Spleen (tissue), 11 donors: Measurements from ENCODE around the gene PTPRN2. TPM values are rescaled to one million over a fixed set of nuclear protein-coding genes. Genes with fewer than 3 reads are reported as not detected.

ENCODE experiments used
- DNase-seq: peaks from one replicate; pipeline ENCODE4 v3.0.0-alpha.2; 2020
- H3K27ac ChIP-seq, 8 donors: fragments of 200-600 bp; sonication (generic) in 7 of 8; 1 replicate in 4 of 8; 2 replicates in 4 of 8; pipeline versions ENCODE4 v1.5.0 to v1.8.0; 2016 to 2021; ENCODE audit warnings: inconsistent platforms in 4 of 8, mild to moderate bottlenecking in 4 of 8, moderate library complexity in 1 of 8
- H3K27me3 ChIP-seq, 7 donors: fragments of 200-600 bp; sonication (generic) in 6 of 7; replicated peaks in 1 of 7; 1 replicate in 4 of 7; 2 replicates in 3 of 7; pipeline versions ENCODE4 v1.5.0 to v1.8.0; 2016 to 2021; ENCODE audit warnings: inconsistent platforms in 3 of 7, mild to moderate bottlenecking in 1 of 7
- H3K36me3 ChIP-seq, 6 donors: fragments of 200-600 bp; sonication (generic) in 5 of 6; 1 replicate in 4 of 6; 2 replicates in 2 of 6; pipeline versions ENCODE4 v1.5.0 to v1.8.0; 2016 to 2021; ENCODE audit warnings: inconsistent platforms in 2 of 6
- H3K4me1 ChIP-seq, 6 donors: fragments of 200-600 bp; sonication (generic) in 5 of 6; 1 replicate in 3 of 6; 2 replicates in 3 of 6; pipeline versions ENCODE4 v1.5.0 to v1.8.0; 2016 to 2021; ENCODE audit warnings: inconsistent platforms in 3 of 6
- H3K4me3 ChIP-seq, 8 donors: fragments of 200-600 bp; sonication (generic) in 7 of 8; 1 replicate in 4 of 8; 2 replicates in 4 of 8; pipeline versions ENCODE4 v1.5.0 to v1.8.0; 2016 to 2021; ENCODE audit warnings: inconsistent platforms in 4 of 8, mild to moderate bottlenecking in 4 of 8, moderate library complexity in 2 of 8
- H3K9me3 ChIP-seq, 8 donors: fragments of 200-600 bp; sonication (generic) in 7 of 8; 1 replicate in 4 of 8; 2 replicates in 4 of 8; pipeline versions ENCODE4 v1.5.0 to v1.8.0; 2016 to 2021; ENCODE audit warnings: inconsistent platforms in 4 of 8
- CTCF ChIP-seq, 11 experiments: fragments of 200-600 bp in 7 of 11; fragments of 450-650 bp in 4 of 11; sonication (generic) in 4 of 11; IDR thresholded peaks in 8 of 11; conservative IDR thresholded peaks in 3 of 11; 1 replicate in 7 of 11; 2 replicates in 4 of 11; pipeline versions ENCODE4 v1.4.0 to v1.8.0; 2016 to 2021; ENCODE audit warnings: antibody characterized with exemption in 11 of 11, inconsistent platforms in 4 of 11, mild to moderate bottlenecking in 1 of 11
- POLR2A ChIP-seq, 3 donors: fragments of 450-650 bp; IDR thresholded peaks; one replicate each; pipeline ENCODE4 v1.5.1; 2017; ENCODE audit warnings: antibody characterized with exemption in 3 of 3, mild to moderate bottlenecking in 1 of 3
- POLR2AphosphoS5 ChIP-seq, 3 donors: sonication (generic); formaldehyde crosslinking; IDR thresholded peaks; one replicate each; pipeline ENCODE4 v1.5.1; 2017; ENCODE audit warnings: antibody characterized with exemption in 3 of 3
- WGBS, 5 donors: extraction: QIAGEN DNeasy Blood & Tissue Kit in 3 of 5; methylation state at CpG; one replicate each; pipeline versions ENCODE4 v1.1.5 to v1.1.7; 2013 to 2018; 5-methylcytosine and 5-hydroxymethylcytosine counted together
- intact Hi-C: fragments of 100-400 bp; cut with DNase I; formaldehyde crosslinking; loops from one replicate; pipeline ENCODE4 v1.15.0; 2023; ENCODE audit warnings: low total_unique reads
- polyA plus RNA-seq, 3 donors: library from polyadenylated mRNA; stranded (reverse); fragments of 200-250 nt; gene quantifications; one replicate each; pipeline ENCODE4 v1.2.1, GENCODE V29; 2013
- total RNA-seq, 7 donors: library from RNA; depleted of rRNA in 3 of 7; stranded (reverse); fragments of >200 nt in 3 of 7; fragmentation: NEBNext Ultra II Directional in 4 of 7; extraction: Animal tissue kit (Norgen Biotek cat#: 25700) in 4 of 7; gene quantifications; one replicate each; pipeline versions ENCODE4 v1.1.0 to v1.2.1, GENCODE V29; 2016 to 2021
- donor health status: healthy with polysubstance abuse.
- donor health status: DM: no; HTN: no; CAD: no; lungs with moderate emphysema.
- donor health status: DM: no; HTN: no; CAD: no.
- donor health status: Bipolar disorder and iron deficiency.
- donor health status: healthy.
- donor health status: DM: no; HTN: no; CAD: no.
- donor health status: DM: yes; HTN: yes; CAD: no.

The PTPRN2 gene
- total and polyA plus RNA-seq, 10 donors: 7.0 to 22.8 (median 16.8) TPM

DNA sequence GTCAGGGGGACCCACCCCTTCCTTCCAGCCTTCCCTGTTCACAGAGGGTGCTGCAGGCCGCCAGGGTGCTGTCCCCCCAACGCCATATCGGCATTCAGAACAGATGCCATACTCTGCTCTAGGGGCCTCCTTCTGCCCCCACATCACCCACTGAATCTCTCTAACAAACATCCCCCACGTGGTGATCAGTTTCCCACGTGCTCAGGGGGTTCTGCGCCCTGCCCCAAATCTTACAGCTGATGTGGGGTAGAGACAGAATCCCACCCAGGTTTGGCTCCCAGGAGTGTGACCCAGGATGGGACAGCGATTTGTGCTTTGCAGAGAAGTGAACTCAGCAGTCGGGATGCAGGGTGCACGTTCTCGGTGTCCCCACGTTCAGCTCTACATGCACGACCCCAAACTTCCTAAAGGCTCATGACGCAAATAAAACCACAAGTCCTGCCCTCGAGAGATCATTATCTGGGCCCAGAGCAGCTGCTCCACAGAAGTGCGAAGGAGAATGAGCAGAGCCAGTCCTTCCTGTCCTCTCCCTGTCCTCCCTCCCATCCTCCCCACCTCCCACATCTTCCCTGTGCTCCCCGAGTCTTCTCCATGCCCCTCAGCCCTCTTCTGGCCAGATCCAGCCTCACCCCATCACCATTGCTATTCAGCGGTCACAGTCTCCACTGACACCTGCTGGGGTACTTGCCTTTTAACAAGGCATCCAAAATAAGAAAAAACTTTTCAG is 827.5 kb downstream of the PTPRN2 start:
- Histone ChIP-seq H3K36me3 (no peaks in the 10 kb centered on the region), H3K4me3 (no peak overlapping the region), H3K4me1 (no peaks in the 10 kb centered on the region), H3K9me3 (peaks cover 0 to 23% (median 7%) of the 10 kb centered on the region in 8 donors), H3K27me3 (peaks cover 0 to 6% (median 0%) of the 10 kb centered on the region in 7 donors), H3K27ac (no peak overlapping the region)
- intact Hi-C loops: no loop called here
- 41 to 53% (median 50%) methylated on average over 13 to 17 of the region's 17 CpGs for WGBS, 5 donors
- TF ChIP-seq POLR2AphosphoS5 (IDR thresholded peaks at IDR 0.05) (no peak), CTCF (IDR thresholded peaks at IDR 0.05 in 8 of 11, conservative IDR thresholded peaks at IDR 0.05 in 3 of 11) (peak in 1 of 11 experiments; percentile 6)
- peak; percentile 56 for DNase-seq

DNA sequence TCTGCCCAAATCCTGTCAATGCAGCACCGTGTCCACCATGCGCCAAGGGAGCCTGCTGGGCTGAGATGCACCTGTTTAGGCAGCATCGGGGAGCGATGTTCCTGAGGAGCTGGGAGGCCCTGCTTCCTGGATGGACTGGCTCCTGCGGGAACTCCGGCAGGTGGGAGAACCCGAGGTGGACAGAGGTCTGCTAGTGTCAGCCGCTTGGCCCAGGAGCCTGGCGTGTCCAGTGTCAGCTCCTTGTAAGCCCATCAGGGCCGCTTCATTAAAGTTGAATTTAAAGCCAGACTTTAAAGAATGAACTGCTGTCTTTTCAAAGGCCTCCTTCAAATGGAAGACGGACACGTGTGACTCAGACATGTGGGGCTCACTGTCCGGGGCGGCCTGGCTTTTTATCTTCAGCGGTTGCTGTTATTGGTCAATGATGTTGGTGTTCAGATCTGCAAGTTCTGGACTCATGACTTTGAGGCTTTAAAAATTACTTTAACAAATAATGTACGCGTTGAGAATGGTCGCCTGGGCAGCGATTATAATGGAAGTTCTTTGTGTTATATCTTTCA is 828.3 kb downstream of the PTPRN2 start:
- Histone ChIP-seq H3K9me3 (peaks cover 0 to 17% (median 4%) of the 10 kb centered on the region in 8 donors), H3K36me3 (no peaks in the 10 kb centered on the region), H3K27ac (no peak overlapping the region), H3K27me3 (peaks cover 0 to 6% (median 0%) of the 10 kb centered on the region in 7 donors), H3K4me3 (no peak overlapping the region), H3K4me1 (no peaks in the 10 kb centered on the region)
- intact Hi-C loops: no loop called here
- peak; percentile 58 for DNase-seq
- TF ChIP-seq CTCF (IDR thresholded peaks at IDR 0.05 in 8 of 11, conservative IDR thresholded peaks at IDR 0.05 in 3 of 11) (no peak), POLR2A (IDR thresholded peaks at IDR 0.05) (no peak), POLR2AphosphoS5 (IDR thresholded peaks at IDR 0.05) (no peak)
- WGBS, 5 donors: 87 to 94% (median 91%) methylated on average over 12 to 19 of the region's 19 CpGs

DNA sequence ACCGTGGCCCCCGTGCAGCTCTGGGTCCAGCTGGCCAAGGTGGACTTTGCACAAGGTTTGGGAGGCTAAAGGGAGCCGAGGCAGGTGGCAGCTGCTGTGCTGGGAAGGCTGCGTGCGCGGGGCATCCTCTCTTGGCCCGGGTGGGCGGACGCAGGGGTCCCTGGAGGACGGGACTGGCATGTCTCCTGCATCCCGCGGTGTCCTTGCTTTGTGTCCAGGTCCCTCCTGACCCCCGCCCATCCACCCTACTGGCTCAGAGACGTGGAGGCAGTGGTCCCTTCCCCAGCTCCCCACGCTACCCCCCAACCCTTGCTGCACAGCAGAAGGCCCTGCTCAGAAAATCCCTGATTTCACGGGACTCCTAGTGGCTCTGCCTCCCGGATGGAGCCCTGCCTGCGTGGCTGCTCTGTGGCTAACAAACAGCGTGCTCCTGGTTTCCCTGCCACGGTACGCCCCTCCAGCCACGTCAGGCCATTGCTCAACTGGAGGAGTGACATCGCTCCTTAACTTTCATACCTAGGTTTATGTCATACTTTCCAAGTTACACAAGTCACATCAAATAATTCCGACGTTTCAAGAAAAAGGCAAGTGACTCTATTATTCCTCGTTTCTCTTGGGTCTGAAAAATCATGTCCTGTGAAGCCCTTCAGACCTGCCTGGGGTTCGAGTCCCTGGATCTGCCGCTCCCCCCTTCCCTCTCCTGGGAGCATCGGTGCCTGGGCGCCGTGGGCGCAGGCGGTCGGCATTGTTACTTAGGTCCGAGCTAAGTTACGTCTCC is 829.0 kb downstream of the PTPRN2 start:
- no peak overlapping the region for H3K27ac ChIP-seq
- WGBS, 5 donors: 88 to 91% (median 89%) methylated on average over 33 to 36 of the region's 36 CpGs
- no peak for TF ChIP-seq CTCF (IDR thresholded peaks at IDR 0.05 in 8 of 11, conservative IDR thresholded peaks at IDR 0.05 in 3 of 11)
- TF ChIP-seq POLR2AphosphoS5 (IDR thresholded peaks at IDR 0.05): no peak
- TF ChIP-seq POLR2A (IDR thresholded peaks at IDR 0.05): no peak
- intact Hi-C loops: no loop called here
- H3K4me3 ChIP-seq: no peak overlapping the region
- no peaks in the 10 kb centered on the region for H3K36me3 ChIP-seq
- peaks cover 0 to 6% (median 0%) of the 10 kb centered on the region in 7 donors for H3K27me3 ChIP-seq
- peaks cover 0 to under 1% (median 0%) of the 10 kb centered on the region in 6 donors for H3K4me1 ChIP-seq
- peaks cover 0 to 10% (median 0%) of the 10 kb centered on the region in 8 donors for H3K9me3 ChIP-seq
- DNase-seq: no peak
